Epithelial cell of esophagus (primary cell): ENCODE measurements around the gene IQGAP2.
"Not testable (repeated sequence)": the region's sequence is repeated elsewhere in the genome, so short reads cannot be mapped to it uniquely, and the experiment has no call there.

ENCODE experiments used
- DNase-seq: peaks from one replicate; pipeline ENCODE4 v3.0.0; 2010; ENCODE audit warnings: low read depth
- H3K4me3 ChIP-seq: 2 replicates; pipeline ENCODE4 v1.5.1; 2011; ENCODE audit warnings: mild to moderate bottlenecking, low read length, control low read depth
- CTCF ChIP-seq: IDR thresholded peaks from 2 replicates; pipeline ENCODE4 v1.5.1; 2011; ENCODE audit warnings: low read depth, mild to moderate bottlenecking, low read length, control low read depth, inconsistent platforms; ENCODE audit not compliant: insufficient read depth; ENCODE audit errors: missing control alignments

The IQGAP2 gene

GRCh38 chr5:76427206-76428140 lies 24.4 kb downstream of the IQGAP2 start:
- no peak overlapping the region for H3K4me3 ChIP-seq
- no peak for TF ChIP-seq CTCF
- DNase-seq = no peak

GRCh38 chr5:76428550-76428949 lies 25.5 kb downstream of the IQGAP2 start:
- not testable (repeated sequence) for DNase-seq

GRCh38 chr5:76433261-76433660 lies 30.2 kb downstream of the IQGAP2 start:
- DNase-seq = no peak
- no peak for TF ChIP-seq CTCF
- no peak overlapping the region for H3K4me3 ChIP-seq

More at GRCh38 chr5:76428550-76428949, 25.5 kb downstream of the IQGAP2 start:
- H3K4me3 ChIP-seq = not testable (repeated sequence)

GRCh38 chr5:76437507-76437906 lies 34.4 kb downstream of the IQGAP2 start:
- not testable (repeated sequence) for H3K4me3 ChIP-seq, DNase-seq

GRCh38 chr5:76438025-76438424 lies 34.9 kb downstream of the IQGAP2 start:
- no peak for TF ChIP-seq CTCF
- H3K4me3 ChIP-seq = no peak overlapping the region
- no peak for DNase-seq

GRCh38 chr5:76439201-76439600 lies 36.1 kb downstream of the IQGAP2 start:
- no peak overlapping the region for H3K4me3 ChIP-seq
- no peak for DNase-seq
- TF ChIP-seq CTCF = no peak

GRCh38 chr5:76439929-76440328 lies 36.8 kb downstream of the IQGAP2 start:
- no peak for TF ChIP-seq CTCF
- DNase-seq = no peak
- H3K4me3 ChIP-seq = no peak overlapping the region

- TF ChIP-seq CTCF = no peak
- no peak overlapping the region for H3K4me3 ChIP-seq
- DNase-seq = no peak
These were observed 38.0 kb downstream of the IQGAP2 start for GRCh38 chr5:76441101-76441500.
